ENCODE data around the gene GREB1. TPM values are rescaled to one million over a fixed set of nuclear protein-coding genes. Genes with fewer than 3 reads are reported as not detected.

Gene GREB1
- total RNA-seq, 1 experiment from 2014 or later = 16.5 TPM

GRCh38 chr2:11525762-11526161 is 8.1 kb upstream of the GREB1 start:
- Histone ChIP-seq H3K9ac (ENCODE audit: extremely low read depth, insufficient read length, low read length) (no peak overlapping the region), H4K8ac (replicated peaks; ENCODE audit: insufficient read length, low read depth, low read length) (no peak overlapping the region), H3K9me3 (ENCODE audit: control insufficient read depth, low read depth, low read length) (no peaks in the 10 kb centered on the region), H2BK15ac (ENCODE audit: low read depth, low read length) (no peak overlapping the region), H3K4ac (ENCODE audit: low read depth, low read length) (no peak overlapping the region), H3K23me2 (ENCODE audit: insufficient read length, low read depth, low read length, poor library complexity, severe bottlenecking) (no peaks in the 10 kb centered on the region), H3T11ph (ENCODE audit: low read length) (no peak overlapping the region), H2BK12ac (ENCODE audit: insufficient read length, low read depth, low read length) (no peak overlapping the region), H3K4me1 (ENCODE audit: insufficient read depth, low read length) (peaks cover 11% of the 10 kb centered on the region; the same call in 1 of the 2 replicates), H3K27ac (ENCODE audit: insufficient read length, low read depth, low read length) (no peak overlapping the region), H4K20me1 (ENCODE audit: control insufficient read depth, insufficient read depth, insufficient read length) (no peaks in the 10 kb centered on the region), H4K5ac (ENCODE audit: insufficient read length, low read depth, low read length) (no peak overlapping the region), H3K4me2 (ENCODE audit: insufficient read depth, insufficient read length, low read length) (no peak overlapping the region), H3K56ac (ENCODE audit: insufficient read length, low read depth, low read length) (no peak overlapping the region), H3K23ac (ENCODE audit: insufficient read length, low read depth, low read length) (no peak overlapping the region), H3K27me3 (ENCODE audit: insufficient read depth, low read length) (no peaks in the 10 kb centered on the region), H3K14ac (ENCODE audit: insufficient read depth, low read length) (no peak overlapping the region), H4K91ac (ENCODE audit: insufficient read length, low read depth, low read length) (no peak overlapping the region), H3K79me2 (ENCODE audit: insufficient read depth, low read length) (peaks cover 2% of the 10 kb centered on the region; the same call in 1 of the 2 replicates), H3K18ac (ENCODE audit: insufficient read length, low read depth, low read length) (no peak overlapping the region), H2AFZ (ENCODE audit: low read length) (no peak overlapping the region), H3K79me1 (ENCODE audit: insufficient read depth, low read depth, low read length, poor library complexity, severe bottlenecking) (no peaks in the 10 kb centered on the region), H2BK20ac (ENCODE audit: low read depth, low read length, poor library complexity, severe bottlenecking) (peak overlapping the region; percentile 61), H2BK5ac (ENCODE audit: insufficient read length, low read length) (no peak overlapping the region), H2BK120ac (ENCODE audit: low read depth, low read length, poor library complexity, severe bottlenecking) (no peak overlapping the region), H2AK5ac (ENCODE audit: insufficient read length, low read length) (no peak overlapping the region)
- no peak overlapping the region for H3K27ac Mint-ChIP-seq
- H3K36me3 Mint-ChIP-seq (ENCODE audit: insufficient read depth in 1 of 3, low read depth in 3 of 3) = peaks cover 0 to 14% (median 9%) of the 10 kb centered on the region in 3 experiments; a peak in 5 of 7 replicates
- H3K4me3 Mint-ChIP-seq = no peak overlapping the region
- WGBS (ENCODE audit: extremely low coverage, insufficient read length, low lambda C conversion rate) = no CpG with 5 or more reads among the region's 7 CpGs
- H3K27me3 Mint-ChIP-seq (ENCODE audit: low read depth) = no peaks in the 10 kb centered on the region
- peaks cover 4% of the 10 kb centered on the region in 2 experiments; a peak in 2 of 5 replicates for H3K9me3 Mint-ChIP-seq
- H3K4me1 Mint-ChIP-seq = peaks cover 9 to 14% of the 10 kb centered on the region in 2 experiments
- TF ChIP-seq, protein P1, sequence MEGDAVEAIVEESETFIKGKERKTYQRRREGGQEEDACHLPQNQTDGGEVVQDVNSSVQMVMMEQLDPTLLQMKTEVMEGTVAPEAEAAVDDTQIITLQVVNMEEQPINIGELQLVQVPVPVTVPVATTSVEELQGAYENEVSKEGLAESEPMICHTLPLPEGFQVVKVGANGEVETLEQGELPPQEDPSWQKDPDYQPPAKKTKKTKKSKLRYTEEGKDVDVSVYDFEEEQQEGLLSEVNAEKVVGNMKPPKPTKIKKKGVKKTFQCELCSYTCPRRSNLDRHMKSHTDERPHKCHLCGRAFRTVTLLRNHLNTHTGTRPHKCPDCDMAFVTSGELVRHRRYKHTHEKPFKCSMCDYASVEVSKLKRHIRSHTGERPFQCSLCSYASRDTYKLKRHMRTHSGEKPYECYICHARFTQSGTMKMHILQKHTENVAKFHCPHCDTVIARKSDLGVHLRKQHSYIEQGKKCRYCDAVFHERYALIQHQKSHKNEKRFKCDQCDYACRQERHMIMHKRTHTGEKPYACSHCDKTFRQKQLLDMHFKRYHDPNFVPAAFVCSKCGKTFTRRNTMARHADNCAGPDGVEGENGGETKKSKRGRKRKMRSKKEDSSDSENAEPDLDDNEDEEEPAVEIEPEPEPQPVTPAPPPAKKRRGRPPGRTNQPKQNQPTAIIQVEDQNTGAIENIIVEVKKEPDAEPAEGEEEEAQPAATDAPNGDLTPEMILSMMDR (conservative IDR thresholded peaks at IDR 0.05) = no peak
- DNase-seq = no peak
